Sigmoid colon (tissue), 3 donors: ENCODE results near the gene KIF26A.

Source experiments
- CTCF ChIP-seq, 4 experiments: fragments of 450-650 bp in 3 of 4; fragments of 200-600 bp in 1 of 4; IDR thresholded peaks; one replicate each; pipeline ENCODE4 v1.5.1; 2016 to 2019; ENCODE audit warnings: antibody characterized with exemption in 4 of 4, mild to moderate bottlenecking in 3 of 4, moderate library complexity in 2 of 4
- POLR2A ChIP-seq, 2 donors: fragments of 450-650 bp; IDR thresholded peaks; one replicate each; pipeline ENCODE4 v1.6.1; 2016; ENCODE audit warnings: antibody characterized with exemption in 2 of 2, mild to moderate bottlenecking in 2 of 2, moderate library complexity in 2 of 2

- TF ChIP-seq CTCF (IDR thresholded peaks at IDR 0.05) (no peak), POLR2A (IDR thresholded peaks at IDR 0.05) (no peak)
Measured at GRCh38 chr14:104214431-104215218, 76.2 kb downstream of the KIF26A start.
